ENCODE measurements around the gene TSHZ3.

DNA sequence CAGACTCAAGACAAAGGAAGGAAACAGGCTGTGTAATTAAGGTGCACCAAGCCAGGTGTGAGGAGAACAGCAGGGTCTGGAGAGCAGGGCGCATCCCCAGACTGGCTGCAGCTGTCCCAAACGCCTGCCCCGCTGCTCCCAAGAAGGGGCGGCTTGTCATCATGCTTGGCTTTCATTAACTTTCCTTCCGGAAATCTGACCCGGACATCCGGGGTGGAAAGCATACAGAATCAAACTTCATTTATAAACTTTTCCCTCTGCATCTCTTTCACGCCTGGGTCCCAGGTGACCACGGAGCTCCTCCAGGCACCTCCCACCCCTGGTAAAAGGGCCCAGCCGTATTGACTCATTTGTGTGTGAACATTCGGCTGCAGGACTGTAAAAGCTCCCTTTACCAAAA is 31.7 kb downstream of the TSHZ3 start:
- TF ChIP-seq, protein P1, sequence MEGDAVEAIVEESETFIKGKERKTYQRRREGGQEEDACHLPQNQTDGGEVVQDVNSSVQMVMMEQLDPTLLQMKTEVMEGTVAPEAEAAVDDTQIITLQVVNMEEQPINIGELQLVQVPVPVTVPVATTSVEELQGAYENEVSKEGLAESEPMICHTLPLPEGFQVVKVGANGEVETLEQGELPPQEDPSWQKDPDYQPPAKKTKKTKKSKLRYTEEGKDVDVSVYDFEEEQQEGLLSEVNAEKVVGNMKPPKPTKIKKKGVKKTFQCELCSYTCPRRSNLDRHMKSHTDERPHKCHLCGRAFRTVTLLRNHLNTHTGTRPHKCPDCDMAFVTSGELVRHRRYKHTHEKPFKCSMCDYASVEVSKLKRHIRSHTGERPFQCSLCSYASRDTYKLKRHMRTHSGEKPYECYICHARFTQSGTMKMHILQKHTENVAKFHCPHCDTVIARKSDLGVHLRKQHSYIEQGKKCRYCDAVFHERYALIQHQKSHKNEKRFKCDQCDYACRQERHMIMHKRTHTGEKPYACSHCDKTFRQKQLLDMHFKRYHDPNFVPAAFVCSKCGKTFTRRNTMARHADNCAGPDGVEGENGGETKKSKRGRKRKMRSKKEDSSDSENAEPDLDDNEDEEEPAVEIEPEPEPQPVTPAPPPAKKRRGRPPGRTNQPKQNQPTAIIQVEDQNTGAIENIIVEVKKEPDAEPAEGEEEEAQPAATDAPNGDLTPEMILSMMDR (IDR thresholded peaks at IDR 0.05) = no peak
- no peak for TF ChIP-seq POLR2A (IDR thresholded peaks at IDR 0.05)

Measured in uterus (tissue), 2 donors.